Pulmonary artery endothelial cell (primary cell): ENCODE measurements around the gene CHD9. TPM values are rescaled to one million over a fixed set of nuclear protein-coding genes. Genes with fewer than 3 reads are reported as not detected.
"Not testable (repeated sequence)": the region's sequence is repeated elsewhere in the genome, so short reads cannot be mapped to it uniquely, and the experiment has no call there.

ENCODE experiments used
- DNase-seq: peaks from one replicate; pipeline ENCODE4 v3.0.0-alpha.2; 2011; ENCODE audit warnings: low read depth, low spot score
- total RNA-seq: library from RNA; depleted of rRNA; stranded (reverse); fragments of >200 nt; gene quantifications from 2 replicates; pipeline ENCODE4 v1.2.3, GENCODE V29; 2014

Gene CHD9
- total RNA-seq, 1 donor from 2014 or later: 31.5 TPM

DNA sequence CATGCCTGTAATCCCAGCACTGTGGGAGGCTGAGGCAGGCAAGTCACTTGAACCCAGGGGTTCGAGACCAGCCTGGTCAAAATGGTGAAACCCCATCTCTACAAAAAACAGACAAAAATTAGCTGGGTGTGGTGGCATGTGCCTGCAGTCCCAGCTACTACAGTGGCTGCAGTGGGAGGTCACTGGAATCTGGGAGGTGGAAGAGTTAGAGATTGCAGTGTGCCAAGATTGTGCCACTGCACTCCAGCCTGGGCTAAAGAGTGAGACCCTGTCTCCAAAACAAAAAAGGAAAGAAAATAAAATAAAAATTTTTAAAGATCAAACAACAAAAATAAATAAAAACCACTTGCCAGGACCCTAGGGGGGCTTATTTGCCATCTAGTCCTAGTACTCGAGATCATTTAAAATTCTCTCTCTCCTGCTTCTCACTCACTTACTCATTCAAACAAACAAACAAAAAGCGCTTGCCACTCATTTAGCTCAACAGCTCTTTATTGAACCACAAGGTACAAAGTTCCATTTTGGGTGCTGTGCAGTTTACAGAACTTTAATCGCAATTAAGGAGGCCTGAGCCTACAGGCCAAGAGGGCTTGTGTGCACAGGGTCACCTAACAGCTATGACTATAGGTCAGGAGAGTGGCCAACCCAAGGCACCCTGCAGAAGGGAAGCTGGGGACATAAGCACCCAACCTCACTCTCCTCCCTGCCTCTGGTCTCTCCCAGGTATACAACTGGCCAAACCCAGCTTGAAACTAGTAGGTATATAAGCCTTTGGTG, 6.5 kb upstream of the CHD9 start:
- no peak for DNase-seq

DNA sequence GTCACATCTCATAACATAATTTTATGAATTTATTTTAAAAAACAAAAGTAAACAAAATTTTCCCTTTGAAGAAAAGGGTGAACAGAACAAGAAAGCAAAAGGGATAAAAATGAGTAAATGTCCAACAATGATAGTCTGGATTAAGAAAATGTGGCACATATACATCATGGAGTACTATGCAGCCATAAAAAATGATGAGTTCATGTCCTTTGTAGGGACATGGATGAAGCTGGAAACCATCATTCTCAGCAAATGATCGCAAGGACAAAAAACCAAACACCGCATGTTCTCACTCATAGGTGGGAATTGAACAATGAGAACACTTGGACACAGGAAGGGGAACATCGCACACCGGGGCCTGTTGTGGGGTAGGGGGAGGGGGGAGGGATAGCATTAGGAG, 3.5 kb upstream of the CHD9 start:
- DNase-seq: not testable (repeated sequence)

DNA sequence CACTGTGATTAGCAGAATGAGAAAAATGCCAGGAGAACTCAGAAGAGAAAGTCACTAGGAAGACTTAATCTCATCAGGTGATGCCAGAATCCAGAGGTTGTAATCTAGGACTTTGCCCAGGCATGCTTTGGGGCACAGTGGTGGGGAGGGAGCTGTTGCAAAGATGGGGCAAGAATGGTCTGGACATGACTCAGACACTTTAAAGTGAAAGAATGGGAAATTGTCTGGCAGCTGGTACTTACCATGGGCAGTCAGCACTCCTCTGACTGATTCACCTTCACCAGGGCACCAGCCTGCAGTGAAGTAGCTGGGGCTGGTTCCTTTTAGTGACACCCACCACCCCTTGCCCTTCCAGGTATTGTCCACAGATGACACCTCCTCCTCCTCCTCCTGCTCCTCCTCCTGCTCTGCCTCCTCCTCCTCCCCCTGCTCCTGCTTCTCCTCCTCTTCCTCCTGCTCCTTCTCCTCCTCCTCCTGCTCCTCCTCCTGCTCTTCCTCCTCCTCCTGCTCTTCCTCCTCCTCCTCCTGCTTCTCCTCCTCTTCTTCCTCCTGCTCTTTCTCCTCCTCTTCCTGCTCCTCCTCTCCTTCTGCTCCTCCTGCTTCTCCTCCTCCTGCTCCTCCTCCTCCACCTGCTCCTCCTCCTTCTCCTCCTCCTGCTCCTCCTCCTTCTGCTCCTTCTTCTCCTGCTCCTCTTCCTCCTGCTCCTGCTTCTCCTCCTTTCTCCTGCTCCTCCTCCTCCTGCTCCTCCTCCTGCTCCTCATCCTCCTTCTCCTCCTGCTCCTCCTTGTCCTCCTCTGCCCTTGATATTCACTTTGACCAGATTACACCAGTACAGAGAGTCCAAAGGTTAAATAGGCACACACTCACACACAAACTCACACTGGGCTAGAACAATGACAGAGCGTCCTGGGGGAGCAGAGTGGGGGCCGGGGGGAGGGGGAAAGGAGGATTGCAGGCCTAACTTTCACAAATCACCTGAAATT, 2.0 kb upstream of the CHD9 start, which contains the start of gene CHD9NB:
TSS of gene CHD9NB (minus strand) at position 379 of the 983 bp plus-strand sequence. CDS start 8,739 bp downstream, outside the sequence.
- peak; percentile 68 for DNase-seq

DNA sequence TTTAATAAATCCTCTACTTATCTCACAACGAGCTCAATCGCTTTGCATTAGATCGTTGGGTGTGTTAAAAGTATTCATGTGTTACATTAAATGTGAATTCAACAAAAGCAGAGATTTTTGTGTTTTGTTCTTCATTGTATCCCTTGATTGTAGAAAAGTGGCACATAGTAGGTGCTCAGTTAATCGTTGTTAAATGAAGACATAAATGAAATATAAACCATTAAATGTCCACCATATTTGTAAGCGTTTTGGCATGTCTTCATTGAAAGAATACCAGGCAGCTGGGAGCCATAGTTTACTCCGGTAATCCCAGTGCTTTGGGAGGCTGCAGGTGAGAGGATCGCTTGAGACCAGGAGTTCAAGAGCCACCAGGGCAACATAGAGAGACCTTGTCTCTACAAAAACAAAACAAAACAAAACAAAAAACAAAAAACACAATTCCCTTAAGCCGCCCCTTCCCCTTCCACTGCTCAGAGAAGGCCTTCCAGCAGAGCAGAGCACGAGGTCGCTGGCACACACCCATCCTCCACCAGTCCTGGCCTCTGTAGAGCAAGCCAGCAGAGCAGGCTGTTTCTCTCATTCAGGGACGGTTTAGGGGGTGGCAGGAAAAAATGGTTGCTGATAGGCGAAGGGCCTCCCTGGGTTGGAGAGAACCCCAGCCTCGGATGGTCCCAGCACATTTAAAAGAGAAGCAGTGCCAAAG, 673 bp upstream of the CHD9 start:
- DNase-seq: no peak

DNA sequence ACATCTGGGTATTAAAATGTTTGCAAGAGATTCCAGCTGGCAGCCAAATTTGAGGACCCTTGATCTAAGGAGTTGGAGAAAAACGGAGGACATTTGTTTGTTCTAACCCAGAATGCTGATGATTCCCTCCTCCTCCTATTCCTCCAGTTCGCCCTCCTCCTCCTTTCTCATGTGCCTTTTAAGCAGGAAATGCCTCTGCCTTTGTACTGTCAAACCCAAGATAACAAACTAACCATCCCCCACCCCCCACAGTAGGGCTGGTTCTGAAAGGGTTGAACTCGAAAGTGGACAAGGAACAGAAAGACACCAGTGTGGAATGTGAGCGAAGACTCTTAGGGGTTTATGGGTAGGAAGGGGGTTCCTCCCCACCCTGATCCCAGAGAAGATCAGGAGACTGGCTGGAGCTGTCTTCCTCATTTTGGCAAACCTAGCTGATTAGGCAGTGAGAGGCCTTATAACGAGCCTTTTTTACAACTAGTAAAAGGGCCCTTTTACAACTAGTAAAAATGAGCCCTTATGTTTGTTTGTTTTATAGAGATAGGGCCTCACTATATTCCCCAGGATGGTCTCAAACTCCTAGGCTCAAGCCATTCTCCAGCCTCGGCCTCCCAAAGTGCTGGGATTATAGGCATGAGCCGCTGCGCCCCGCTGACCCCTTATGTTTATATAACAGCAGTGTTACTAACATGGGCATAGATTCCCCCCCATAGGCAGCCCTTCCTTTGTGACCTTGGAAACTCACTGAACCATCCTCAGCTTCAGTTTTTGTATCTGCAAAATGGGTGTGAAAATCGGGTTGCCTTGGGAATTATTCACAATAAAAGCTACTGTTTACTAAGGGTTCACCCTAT, 975 bp downstream of the CHD9 start:
- DNase-seq: peak; percentile 29

DNA sequence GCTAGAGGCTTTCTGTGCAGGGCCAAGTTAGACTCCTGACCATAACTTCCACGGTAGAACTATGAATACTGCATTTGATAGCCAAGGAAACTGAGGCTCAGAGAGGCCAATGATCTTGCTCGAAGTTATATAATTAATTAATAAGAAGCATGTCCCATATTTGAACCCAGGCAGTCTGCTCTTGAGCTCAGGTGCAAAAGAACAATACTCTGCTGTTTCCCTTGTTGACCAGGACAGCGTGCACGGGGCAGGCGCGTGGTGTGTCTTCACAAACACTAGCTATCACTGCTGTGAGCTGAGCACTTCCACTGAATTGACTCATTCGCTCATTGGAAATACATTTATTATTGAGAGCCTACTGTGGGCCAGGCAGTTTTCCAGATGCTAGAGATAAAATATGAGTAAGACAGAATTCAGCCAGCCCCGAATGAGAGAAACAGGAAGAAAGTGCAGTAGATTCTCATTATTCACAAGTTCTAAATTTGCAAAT, 1.6 kb downstream of the CHD9 start:
- DNase-seq: peak; percentile 33

DNA sequence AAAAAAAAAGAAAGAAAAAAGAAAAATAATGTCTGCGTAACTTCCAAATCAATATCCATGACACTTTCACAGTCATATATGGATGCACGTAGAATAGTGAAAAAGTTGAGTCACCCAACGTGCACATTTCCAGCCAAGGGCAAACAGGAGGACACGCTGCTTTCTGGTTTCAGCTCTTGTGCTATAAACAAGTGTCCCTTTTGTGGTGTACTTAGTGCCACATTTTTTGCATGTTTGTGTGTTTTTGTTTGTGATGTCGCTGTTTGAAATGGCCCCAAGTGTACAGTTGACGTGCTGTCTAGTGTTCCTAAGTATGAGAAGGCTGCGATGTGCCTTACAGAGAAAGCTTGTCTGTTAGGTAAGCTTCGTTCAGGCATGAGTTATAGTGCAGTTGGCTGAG, 2.9 kb downstream of the CHD9 start:
- no peak for DNase-seq

DNA sequence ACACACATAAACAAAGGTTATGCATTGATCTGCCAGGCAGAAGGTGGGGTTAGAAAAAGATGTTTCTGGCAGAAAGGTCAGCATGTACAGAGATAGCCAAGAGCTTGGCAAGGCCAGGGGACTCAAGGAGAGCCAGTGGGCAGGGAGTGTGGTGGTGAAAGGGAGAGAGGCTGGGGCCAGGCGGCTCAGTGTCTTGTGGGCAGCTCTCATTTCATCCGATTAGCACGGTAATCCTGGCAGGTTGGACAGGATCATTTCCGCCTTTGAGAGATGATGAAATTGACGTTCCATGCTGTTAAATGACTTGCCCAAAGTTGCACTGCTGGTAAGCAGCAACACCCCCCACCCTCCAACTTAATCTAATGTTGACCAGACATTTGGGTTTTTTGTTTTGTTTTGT, 3.6 kb downstream of the CHD9 start:
- no peak for DNase-seq

DNA sequence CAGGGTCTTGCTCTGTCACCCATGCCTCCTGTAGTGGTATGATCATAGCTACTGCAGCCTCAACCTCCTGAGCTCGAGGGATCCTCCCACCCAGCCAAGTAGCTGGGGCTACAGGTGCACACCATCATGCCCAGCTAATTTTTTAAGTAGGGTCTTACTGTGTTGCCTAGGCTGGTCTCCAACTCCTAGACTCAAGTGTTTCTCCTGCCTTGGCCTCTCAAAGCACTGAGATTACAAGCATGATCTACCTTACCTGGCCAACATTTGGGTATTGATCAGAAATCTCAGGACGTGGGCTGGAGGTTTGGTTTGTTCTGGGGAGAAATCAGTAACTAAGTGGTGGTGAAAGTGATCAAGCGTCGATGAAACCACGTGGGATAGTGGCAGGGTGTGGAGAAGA, 4.1 kb downstream of the CHD9 start:
- no peak for DNase-seq

DNA sequence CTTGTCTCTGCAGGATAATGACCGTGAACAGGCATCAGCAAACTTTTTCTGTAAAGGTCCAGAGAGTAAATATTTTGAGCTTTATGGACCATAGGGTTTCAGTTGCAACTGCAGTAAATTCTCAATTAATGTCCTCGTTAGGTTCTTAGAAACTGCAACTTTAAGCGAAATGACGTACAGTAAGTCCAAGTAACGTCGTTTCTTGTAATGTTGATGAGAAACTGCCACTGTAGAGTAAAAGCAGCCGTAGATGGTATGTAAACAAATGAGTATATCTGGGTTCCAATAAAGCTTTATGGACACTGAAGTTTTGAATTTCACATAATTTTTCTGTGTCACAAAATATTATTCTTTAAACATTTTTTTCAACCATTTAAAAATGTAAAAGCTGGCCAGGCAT, 4.9 kb downstream of the CHD9 start:
- no peak for DNase-seq

DNA sequence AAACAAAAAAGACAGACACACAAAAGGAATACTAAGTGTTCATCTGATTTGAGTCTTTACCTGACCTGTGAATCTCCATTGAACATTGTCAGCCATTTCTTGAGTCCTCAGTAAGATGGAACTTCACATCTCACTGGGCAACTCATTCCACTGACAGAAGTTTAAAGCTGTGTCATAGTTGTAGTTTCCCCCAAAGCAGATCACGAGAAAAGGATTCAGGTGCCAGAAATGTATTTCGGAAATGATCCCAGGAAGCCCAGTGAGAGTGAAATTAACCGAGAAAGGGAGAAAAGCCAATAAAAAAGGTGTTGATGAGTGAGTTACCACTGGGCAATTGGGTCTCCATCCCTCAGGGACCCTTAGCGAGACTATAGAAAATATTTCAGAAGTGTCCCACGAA, 6.5 kb downstream of the CHD9 start:
- no peak for DNase-seq

DNA sequence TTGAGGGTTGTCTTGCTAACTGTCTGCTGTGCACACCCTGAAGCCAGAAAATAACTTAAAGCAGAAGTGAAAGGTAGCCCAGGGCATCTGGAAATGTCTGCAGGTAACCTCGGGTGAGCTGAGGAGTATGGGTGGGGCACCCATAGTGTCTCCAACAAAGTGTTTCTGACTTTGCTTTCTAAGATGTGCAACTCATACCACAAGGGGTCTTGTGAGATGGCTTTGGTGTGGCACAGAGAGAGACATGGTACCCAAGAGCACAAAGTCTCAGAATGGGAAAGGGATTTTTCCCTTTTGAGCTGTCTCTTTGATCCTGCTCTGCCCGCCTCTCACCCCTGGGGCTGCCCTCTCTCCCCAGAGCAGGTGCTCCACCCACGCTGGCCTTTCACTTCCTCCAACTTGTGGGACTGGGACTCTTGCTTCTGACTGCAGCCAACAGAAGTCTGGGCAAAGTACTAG, 6.9 kb downstream of the CHD9 start:
- no peak for DNase-seq

DNA sequence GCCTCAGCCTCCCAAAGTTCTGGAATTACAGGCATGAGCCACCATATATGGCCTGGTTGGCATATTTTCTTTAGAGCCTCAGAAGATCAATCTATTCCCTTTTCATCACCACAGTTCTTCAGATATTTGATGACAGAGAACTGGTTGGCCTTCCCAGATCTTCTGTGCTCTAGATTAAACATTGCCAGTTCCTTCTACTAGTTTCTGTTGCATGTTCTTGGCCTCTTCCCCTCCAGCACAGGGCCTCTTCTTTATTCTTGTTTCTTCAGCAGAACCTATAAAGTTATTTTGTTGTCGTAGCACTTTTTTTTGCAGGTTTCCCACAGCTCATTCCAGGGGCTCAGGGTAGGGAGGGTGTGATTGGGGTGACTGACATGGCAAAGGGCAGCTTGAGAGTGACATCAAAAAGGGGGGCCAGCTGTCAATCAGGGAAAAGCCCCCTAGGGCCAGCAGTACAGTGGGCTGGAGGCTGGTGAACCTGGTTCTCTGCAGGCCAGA, 9.3 kb downstream of the CHD9 start:
- no peak for DNase-seq

DNA sequence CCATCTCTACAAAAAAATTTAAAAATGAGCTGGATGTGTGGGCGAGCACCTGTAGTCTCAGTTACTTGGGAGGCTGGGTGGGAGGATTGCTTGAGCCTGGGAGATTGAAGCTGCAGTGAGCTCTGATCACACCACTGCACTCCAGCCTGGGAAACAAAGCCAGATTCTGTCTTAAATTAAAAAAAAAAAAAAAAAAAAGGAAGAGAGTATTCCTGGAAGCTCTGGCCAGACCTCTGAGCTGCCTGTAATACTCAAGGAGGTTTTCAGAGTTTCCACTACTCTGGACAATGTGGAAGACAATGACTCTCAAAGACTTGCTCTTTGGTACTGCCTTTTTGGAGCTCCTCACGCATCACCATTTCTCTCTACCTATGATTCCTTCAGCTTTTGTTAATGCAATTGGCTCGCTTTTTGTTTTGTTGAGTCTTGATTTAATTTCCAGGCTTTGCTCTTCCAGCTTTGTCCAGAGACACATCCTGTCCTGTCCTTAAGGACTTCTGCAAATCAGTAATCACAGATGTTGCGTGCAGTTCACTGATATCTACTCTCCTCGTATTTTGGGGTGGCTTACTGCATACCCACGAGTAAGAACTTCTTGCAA, 10.8 kb downstream of the CHD9 start:
- no peak for DNase-seq

DNA sequence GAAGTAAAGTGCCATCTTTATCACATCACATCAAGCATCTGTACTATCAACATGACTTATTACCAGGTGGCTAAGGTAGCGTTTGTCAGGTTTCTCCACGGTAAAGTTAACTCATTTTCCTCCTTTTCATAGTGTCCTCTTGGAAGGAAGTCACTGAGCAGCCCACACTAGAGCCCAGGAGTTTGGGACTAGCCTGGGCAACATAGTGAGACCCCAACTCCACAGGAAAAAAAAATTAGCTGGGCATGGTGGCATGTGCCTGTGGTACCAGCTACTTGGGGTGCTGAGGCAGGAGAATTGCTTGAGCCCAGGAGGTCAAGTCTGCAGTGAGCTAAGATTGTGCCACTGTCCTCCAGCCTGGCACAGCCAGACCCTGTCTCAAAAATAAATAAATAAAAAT, 12.9 kb downstream of the CHD9 start:
- DNase-seq: no peak

DNA sequence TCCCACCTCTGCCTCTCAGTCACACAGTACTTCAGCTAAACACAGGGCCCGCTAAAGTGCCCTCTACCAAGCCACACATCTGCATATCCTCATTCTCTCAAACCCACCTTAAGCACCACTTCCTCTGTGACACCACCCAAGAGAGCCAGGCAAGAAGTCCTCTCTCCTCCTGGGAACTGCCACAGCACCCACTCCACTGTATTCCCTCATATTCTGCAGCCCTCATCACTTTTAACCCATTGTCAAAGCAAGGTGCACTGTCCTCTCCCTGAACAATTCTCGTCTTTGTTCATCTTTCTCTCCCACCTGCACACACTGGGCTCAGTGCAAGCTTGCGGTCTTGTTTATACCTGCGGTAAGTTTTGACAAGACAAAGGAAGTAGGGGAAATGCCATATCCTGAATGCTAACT, 13.6 kb downstream of the CHD9 start:
- DNase-seq: no peak

DNA sequence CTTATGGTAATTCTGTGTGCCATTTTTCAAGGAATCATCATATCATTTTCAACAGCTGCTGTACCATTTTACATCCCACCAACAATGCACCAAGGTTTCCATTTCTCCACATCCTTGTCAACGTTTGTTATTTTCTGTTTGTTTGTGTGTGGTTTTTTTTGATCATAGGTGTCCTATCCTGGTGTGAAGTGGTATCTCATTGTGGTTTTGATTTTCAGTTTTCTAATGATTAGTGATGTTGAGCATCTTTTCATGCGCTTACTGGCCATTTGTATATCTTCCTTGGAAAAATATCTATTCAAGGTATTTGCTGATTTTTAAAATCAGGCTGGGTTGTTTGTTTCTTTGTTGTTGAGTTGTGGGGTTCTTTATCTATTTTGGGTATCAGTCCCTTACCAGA, 15.0 kb downstream of the CHD9 start:
- no peak for DNase-seq

DNA sequence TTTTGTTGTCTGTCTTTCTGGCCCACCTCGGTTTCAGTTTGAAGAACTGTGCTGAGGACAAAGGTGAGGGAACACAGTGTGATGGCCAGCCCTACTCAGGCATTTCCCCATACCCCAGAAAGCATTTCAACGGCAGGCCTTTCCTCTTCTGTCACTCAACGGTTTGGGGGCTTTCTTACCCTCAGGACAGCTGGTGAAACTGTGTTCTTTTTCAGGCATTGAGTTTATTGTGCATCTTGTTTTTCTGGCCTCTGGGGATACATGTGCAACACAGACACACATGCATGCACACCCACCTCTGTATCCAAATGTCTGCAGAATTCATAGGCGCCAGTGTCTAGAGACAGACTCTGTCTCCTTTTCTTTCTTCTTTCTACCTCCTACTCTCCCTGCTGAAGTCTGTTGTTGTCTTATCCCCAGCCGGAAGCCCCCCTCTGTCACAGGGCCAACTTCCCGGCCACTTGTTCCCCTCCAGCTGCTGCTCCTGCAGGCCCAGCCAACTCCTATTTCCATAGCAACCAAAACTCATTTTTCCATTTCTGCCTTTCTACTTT, 17.0 kb downstream of the CHD9 start:
- no peak for DNase-seq

DNA sequence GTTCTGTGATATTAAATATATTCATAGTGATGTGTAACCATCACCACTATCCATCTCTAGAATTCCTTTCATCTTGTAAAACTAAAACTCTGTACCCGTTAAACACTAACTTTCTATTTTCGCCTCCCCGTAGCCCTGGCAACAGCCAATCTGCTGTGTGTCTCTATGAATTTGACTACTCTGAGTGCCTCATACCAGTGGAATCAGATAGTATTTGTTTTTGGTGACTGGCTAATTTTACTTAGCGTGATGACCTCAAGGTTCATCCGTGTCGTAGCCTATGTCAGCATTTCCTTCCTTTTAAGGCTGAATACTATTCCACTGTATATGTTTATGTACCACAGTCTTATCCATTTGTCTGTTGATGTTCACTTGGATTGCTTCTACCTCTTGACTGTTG, 18.2 kb downstream of the CHD9 start:
- no peak for DNase-seq

DNA sequence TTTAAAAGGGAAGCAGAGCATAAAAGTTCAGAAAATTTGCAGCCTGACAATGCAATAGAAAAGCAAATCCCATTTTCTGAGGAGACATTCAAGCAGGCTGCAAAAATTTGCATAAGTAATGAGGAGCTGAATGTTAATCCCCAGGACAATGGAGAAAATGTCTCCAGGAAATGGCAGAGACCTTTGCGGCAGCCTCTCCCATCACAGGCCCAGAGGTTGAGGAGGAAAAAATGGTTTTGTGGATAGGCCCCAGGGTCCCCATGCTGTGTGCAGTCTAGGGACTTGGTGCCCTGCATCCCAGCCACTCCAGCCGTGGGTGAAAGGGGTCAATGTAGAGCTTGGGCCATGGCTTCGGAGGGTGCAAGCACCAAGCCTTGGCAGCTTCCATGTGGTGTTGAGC, 19.5 kb downstream of the CHD9 start:
- DNase-seq: not testable (repeated sequence)
